Measurements from ENCODE around the gene RAP2A.

DNA sequence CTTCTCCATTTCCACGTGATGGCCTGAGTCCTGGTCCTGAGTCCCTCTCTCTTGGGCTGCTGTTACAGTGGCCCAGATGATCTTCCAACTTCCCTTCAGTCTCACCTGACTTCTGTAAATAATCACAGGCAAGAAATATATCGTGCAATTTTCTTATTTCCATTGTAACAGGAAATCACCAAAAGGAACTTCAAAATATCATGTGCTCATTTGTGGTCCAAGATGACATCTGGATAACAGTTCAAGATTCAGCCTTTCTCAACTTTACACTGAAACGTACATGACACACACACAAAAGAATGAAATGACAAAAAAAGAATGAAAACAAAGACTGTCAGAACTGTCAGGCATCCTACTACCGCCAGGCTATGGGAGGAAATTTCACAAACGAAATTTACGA lies 22.0 kb upstream of the RAP2A start:
- no peak for TF ChIP-seq EP300 (IDR thresholded peaks at IDR 0.05)
- TF ChIP-seq, protein P1, sequence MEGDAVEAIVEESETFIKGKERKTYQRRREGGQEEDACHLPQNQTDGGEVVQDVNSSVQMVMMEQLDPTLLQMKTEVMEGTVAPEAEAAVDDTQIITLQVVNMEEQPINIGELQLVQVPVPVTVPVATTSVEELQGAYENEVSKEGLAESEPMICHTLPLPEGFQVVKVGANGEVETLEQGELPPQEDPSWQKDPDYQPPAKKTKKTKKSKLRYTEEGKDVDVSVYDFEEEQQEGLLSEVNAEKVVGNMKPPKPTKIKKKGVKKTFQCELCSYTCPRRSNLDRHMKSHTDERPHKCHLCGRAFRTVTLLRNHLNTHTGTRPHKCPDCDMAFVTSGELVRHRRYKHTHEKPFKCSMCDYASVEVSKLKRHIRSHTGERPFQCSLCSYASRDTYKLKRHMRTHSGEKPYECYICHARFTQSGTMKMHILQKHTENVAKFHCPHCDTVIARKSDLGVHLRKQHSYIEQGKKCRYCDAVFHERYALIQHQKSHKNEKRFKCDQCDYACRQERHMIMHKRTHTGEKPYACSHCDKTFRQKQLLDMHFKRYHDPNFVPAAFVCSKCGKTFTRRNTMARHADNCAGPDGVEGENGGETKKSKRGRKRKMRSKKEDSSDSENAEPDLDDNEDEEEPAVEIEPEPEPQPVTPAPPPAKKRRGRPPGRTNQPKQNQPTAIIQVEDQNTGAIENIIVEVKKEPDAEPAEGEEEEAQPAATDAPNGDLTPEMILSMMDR (IDR thresholded peaks at IDR 0.05) = no peak

Measured in suprapubic skin (tissue), 3 donors.